Fibroblast of villous mesenchyme (primary cell): ENCODE data around the gene KREMEN1. TPM values are rescaled to one million over a fixed set of nuclear protein-coding genes. Genes with fewer than 3 reads are reported as not detected.

Experiments used
- DNase-seq: peaks from one replicate; pipeline ENCODE4 v3.0.0-alpha.2; 2010; ENCODE audit warnings: low read depth
- H3K4me3 ChIP-seq: 2 replicates; pipeline ENCODE4 v1.5.1; 2011; ENCODE audit warnings: low read depth, mild to moderate bottlenecking, low read length
- CTCF ChIP-seq: IDR thresholded peaks from 2 replicates; pipeline ENCODE4 v1.5.1; 2012; ENCODE audit warnings: low read depth, mild to moderate bottlenecking, low read length; ENCODE audit not compliant: insufficient read depth
- total RNA-seq: library from RNA; depleted of rRNA; stranded (reverse); fragments of >200 nt; gene quantifications from 2 replicates; pipeline ENCODE4 v1.2.3, GENCODE V29; 2012

KREMEN1 gene
- total RNA-seq, 1 donor: 2.6 TPM

- DNase-seq: no peak
- H3K4me3 ChIP-seq: no peak overlapping the region
- TF ChIP-seq CTCF: no peak
Observed at GRCh38 chr22:29145321-29146072, 72.7 kb downstream of the KREMEN1 start.

- no peak for TF ChIP-seq CTCF
- DNase-seq: no peak
- no peak overlapping the region for H3K4me3 ChIP-seq
Observed at GRCh38 chr22:29146091-29146560, 73.3 kb downstream of the KREMEN1 start.

GRCh38 chr22:29146771-29147170 lies 73.9 kb downstream of the KREMEN1 start:
- no peak for DNase-seq
- TF ChIP-seq CTCF: no peak
- no peak overlapping the region for H3K4me3 ChIP-seq

- no peak overlapping the region for H3K4me3 ChIP-seq
- TF ChIP-seq CTCF: no peak
- DNase-seq: no peak
Observed at GRCh38 chr22:29147331-29147899, 74.6 kb downstream of the KREMEN1 start.

- no peak for TF ChIP-seq CTCF
- DNase-seq: no peak
- H3K4me3 ChIP-seq: no peak overlapping the region
Observed at GRCh38 chr22:29148036-29148435, 75.2 kb downstream of the KREMEN1 start.

- DNase-seq: no peak
- no peak for TF ChIP-seq CTCF
- H3K4me3 ChIP-seq: no peak overlapping the region
Observed at GRCh38 chr22:29148826-29149225, 76.0 kb downstream of the KREMEN1 start.
